PC-3 (cell line): ENCODE measurements around the gene ADAMTS6. TPM values are rescaled to one million over a fixed set of nuclear protein-coding genes. Genes with fewer than 3 reads are reported as not detected.

Experiments used
- ATAC-seq: fragments of 200-7000 bp; cut with Tn5 transposase; 2 replicates; pipeline ENCODE4 v1.9.1; 2020; ENCODE audit warnings: mild to moderate bottlenecking, moderate library complexity
- BruUV-seq: library from RNA; stranded (reverse); fragments of 400-500 nt; replicated peaks from 2 replicates; lab custom pipeline; 2021; lab: Mats Ljungman, UMichigan
- CTCF ChIA-PET: fragments of 300-600 bp; sonication (Branson Sonifier 250); formaldehyde crosslinking; loops from one replicate; lab custom pipeline; 2022; ENCODE audit warnings: antibody characterized with exemption; lab: Charles Lee
- POLR2A ChIA-PET: fragments of 300-600 bp; sonication (Branson Sonifier 250); formaldehyde crosslinking; loops from one replicate; lab custom pipeline; 2022; ENCODE audit warnings: antibody characterized with exemption; ENCODE audit not compliant: unreplicated experiment; lab: Charles Lee
- DNase-seq: peaks from one replicate; pipeline ENCODE4 v3.0.0-alpha.2; 2015
- H2AFZ ChIP-seq: fragments of 300-600 bp; sonication (generic); 2 replicates; pipeline ENCODE4 v1.6.0; 2016; ENCODE audit warnings: antibody characterized with exemption, low read length
- H3F3A ChIP-seq: fragments of 300-600 bp; sonication (generic); one replicate; pipeline ENCODE4 v1.6.0; 2017; ENCODE audit warnings: antibody characterized with exemption, low read length, control low read depth, mild to moderate bottlenecking; ENCODE audit not compliant: unreplicated experiment
- H3K27ac ChIP-seq: fragments of 300-600 bp; sonication (generic); 2 replicates; pipeline ENCODE4 v1.5.1; 2016; ENCODE audit warnings: mild to moderate bottlenecking, low read length
- H3K27me3 ChIP-seq: fragments of 300-600 bp; sonication (generic); 2 replicates; pipeline ENCODE4 v1.6.1; 2016; ENCODE audit warnings: low read length, mixed read lengths
- H3K36me3 ChIP-seq: fragments of 300-600 bp; sonication (generic); 2 replicates; pipeline ENCODE4 v1.6.1; 2016; ENCODE audit warnings: low read depth, mixed run types, low read length, mixed read lengths
- H3K4me1 ChIP-seq: fragments of 300-600 bp; sonication (generic); 2 replicates; pipeline ENCODE4 v1.5.1; 2016; ENCODE audit warnings: low read length; ENCODE audit not compliant: insufficient read depth
- H3K4me2 ChIP-seq: fragments of 300-600 bp; sonication (generic); 2 replicates; pipeline ENCODE4 v1.6.0; 2016; ENCODE audit warnings: low read length
- H3K4me3 ChIP-seq: fragments of 300-600 bp; sonication (generic); 2 replicates; pipeline ENCODE4 v1.5.1; 2016; ENCODE audit warnings: mild to moderate bottlenecking, low read length, mixed read lengths
- H3K79me2 ChIP-seq: fragments of 300-600 bp; sonication (generic); 2 replicates; pipeline ENCODE4 v1.6.1; 2017; ENCODE audit warnings: low read length, mixed read lengths
- H3K9ac ChIP-seq: fragments of 300-600 bp; sonication (generic); 2 replicates; pipeline ENCODE4 v1.6.0; 2016; ENCODE audit warnings: mild to moderate bottlenecking, low read length
- H3K9me2 ChIP-seq: fragments of 300-600 bp; sonication (generic); replicated peaks from 2 replicates; pipeline ENCODE4 v1.6.1; 2016; ENCODE audit warnings: mixed run types, low read length, mixed read lengths
- H3K9me3 ChIP-seq: fragments of 300-600 bp; sonication (generic); 2 replicates; pipeline ENCODE4 v1.6.1; 2016; ENCODE audit warnings: low read length, mixed read lengths
- H4K20me1 ChIP-seq: fragments of 300-600 bp; sonication (generic); 2 replicates; pipeline ENCODE4 v1.6.1; 2016; ENCODE audit warnings: low read length, mixed read lengths
- EZH2 ChIP-seq: fragments of 300-600 bp; sonication (generic); IDR thresholded peaks from one replicate; pipeline ENCODE4 v1.6.1; 2017; ENCODE audit warnings: antibody characterized with exemption, mild to moderate bottlenecking, low read length; ENCODE audit not compliant: unreplicated experiment
- EZH2phosphoT487 ChIP-seq: fragments of 300-600 bp; sonication (generic); IDR thresholded peaks from 2 replicates; pipeline ENCODE4 v1.6.1; 2018; ENCODE audit warnings: mild to moderate bottlenecking, antibody characterized with exemption, low read length, borderline replicate concordance
- intact Hi-C: fragments of 100-400 bp; cut with micrococcal nuclease; formaldehyde crosslinking; loops from 2 replicates; pipeline ENCODE4 v1.9.0; 2023
- total RNA-seq: library from RNA; depleted of rRNA; stranded (reverse); fragments of >200 nt; gene quantifications from 2 replicates; pipeline ENCODE4 v1.2.3, GENCODE V29; 2014
- TF ChIP-seq, protein P1 (sequence below): fragments of 300-600 bp; sonication (generic); conservative IDR thresholded peaks from 2 replicates; pipeline ENCODE4 v1.5.1; 2017; ENCODE audit warnings: antibody characterized with exemption, low read depth, mild to moderate bottlenecking, low read length

The ADAMTS6 gene
- total RNA-seq, 1 experiment from 2014 or later = 1.7 TPM

DNA sequence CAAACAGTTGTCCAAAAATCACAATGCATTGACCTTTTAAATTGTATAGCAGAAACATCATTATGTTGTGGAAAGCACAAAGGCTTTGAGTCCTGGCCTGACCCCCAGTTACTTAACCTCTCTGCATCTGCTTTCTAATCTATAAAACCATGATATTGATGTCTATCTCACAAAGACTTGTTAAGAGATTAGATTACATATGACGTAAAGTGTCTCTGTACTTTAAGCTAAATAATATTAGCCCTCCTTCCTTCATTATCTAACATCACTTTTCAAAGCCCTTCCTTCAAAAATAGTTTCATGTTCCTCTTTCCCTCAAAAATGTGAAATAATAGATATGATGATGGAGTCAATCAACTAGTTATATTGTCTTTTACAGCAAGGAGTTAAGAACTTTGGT, 3.4 kb downstream of the ADAMTS6 start:
- H3K9me2 ChIP-seq = no peaks in the 10 kb centered on the region
- H3K27ac ChIP-seq = no peak overlapping the region
- TF ChIP-seq, protein P1, sequence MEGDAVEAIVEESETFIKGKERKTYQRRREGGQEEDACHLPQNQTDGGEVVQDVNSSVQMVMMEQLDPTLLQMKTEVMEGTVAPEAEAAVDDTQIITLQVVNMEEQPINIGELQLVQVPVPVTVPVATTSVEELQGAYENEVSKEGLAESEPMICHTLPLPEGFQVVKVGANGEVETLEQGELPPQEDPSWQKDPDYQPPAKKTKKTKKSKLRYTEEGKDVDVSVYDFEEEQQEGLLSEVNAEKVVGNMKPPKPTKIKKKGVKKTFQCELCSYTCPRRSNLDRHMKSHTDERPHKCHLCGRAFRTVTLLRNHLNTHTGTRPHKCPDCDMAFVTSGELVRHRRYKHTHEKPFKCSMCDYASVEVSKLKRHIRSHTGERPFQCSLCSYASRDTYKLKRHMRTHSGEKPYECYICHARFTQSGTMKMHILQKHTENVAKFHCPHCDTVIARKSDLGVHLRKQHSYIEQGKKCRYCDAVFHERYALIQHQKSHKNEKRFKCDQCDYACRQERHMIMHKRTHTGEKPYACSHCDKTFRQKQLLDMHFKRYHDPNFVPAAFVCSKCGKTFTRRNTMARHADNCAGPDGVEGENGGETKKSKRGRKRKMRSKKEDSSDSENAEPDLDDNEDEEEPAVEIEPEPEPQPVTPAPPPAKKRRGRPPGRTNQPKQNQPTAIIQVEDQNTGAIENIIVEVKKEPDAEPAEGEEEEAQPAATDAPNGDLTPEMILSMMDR = no peak
- TF ChIP-seq EZH2 = no peak
- no peak for TF ChIP-seq EZH2phosphoT487
- H3F3A ChIP-seq = no peaks in the 10 kb centered on the region
- DNase-seq (no peak), ATAC-seq (no peak)
- CTCF ChIA-PET = no interaction called here
- no peak overlapping the region for H3K9ac ChIP-seq
- H2AFZ ChIP-seq = no peak overlapping the region
- H3K79me2 ChIP-seq = peaks cover 8% of the 10 kb centered on the region; the same call in 1 of the 2 replicates
- no peak overlapping the region for H3K4me2 ChIP-seq
- no peaks in the 10 kb centered on the region for H3K9me3 ChIP-seq
- intact Hi-C loops = no loop called here
- POLR2A ChIA-PET = no interaction called here
- no peaks in the 10 kb centered on the region for H3K27me3 ChIP-seq
- H3K4me1 ChIP-seq = peaks cover 4% of the 10 kb centered on the region; the same call in 1 of the 2 replicates
- H4K20me1 ChIP-seq = no peaks in the 10 kb centered on the region
- H3K36me3 ChIP-seq = no peaks in the 10 kb centered on the region
- H3K4me3 ChIP-seq = no peak overlapping the region
- no TSS peak for BruUV-seq

DNA sequence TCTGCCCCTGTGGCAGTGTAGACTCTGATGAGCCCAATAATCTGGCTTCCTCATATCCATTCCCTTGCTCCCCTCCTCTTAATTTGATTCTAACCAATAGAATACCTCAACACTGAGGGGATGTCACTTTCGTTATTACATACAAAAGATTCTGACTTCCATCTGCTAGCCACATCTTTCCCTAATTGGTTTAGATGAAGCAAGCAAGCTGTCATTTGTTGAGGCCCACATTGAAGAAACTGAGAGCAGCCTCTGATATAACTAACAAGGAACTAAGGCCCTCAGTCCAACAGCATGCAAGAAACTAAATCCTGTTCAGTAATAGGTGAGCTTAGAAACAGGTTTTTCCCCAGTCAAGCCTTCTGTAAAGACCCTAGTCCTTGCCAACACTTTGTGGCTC, 5.8 kb downstream of the ADAMTS6 start:
- no peak overlapping the region for H2AFZ ChIP-seq
- H3K4me1 ChIP-seq = 0 out of 2 replicates have a peak, but pooled peaks cover 3% of the 10 kb centered on the region
- TF ChIP-seq EZH2phosphoT487 (no peak), EZH2 (no peak)
- TF ChIP-seq, protein P1 = no peak
- H3K27me3 ChIP-seq = no peaks in the 10 kb centered on the region
- H3K36me3 ChIP-seq = no peaks in the 10 kb centered on the region
- H3K4me2 ChIP-seq = no peak overlapping the region
- H3K79me2 ChIP-seq = peaks cover 8% of the 10 kb centered on the region; the same call in 1 of the 2 replicates
- H3K27ac ChIP-seq = no peak overlapping the region
- ChIA-PET POLR2A (no interaction called here), CTCF (no interaction called here)
- intact Hi-C loops = no loop called here
- H3F3A ChIP-seq = no peaks in the 10 kb centered on the region
- no TSS peak for BruUV-seq
- no peak for DNase-seq
- ATAC-seq = no peak
- no peaks in the 10 kb centered on the region for H3K9me2 ChIP-seq
- H3K9ac ChIP-seq = no peak overlapping the region
- no peaks in the 10 kb centered on the region for H3K9me3 ChIP-seq
- H4K20me1 ChIP-seq = no peaks in the 10 kb centered on the region
- no peak overlapping the region for H3K4me3 ChIP-seq

DNA sequence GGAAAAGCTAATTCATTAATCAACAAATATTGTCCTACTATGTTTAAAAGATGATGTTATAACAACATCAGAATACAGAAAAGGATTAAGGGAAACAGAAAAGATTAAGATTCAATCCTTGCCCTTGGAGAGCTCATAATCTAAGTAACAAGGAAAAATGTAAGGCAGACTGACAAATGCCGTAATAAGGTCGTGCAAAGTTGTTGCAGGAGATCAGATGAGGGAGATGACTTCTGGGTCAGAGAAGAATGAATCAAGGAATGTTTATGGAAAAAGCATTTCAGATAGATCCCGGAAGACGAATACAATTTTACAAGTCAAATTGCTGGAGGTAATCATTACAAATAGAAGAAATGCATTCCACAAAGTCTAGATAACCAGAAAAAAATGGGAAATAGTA, 6.4 kb downstream of the ADAMTS6 start:
- no peaks in the 10 kb centered on the region for H3K36me3 ChIP-seq
- no peaks in the 10 kb centered on the region for H3K27me3 ChIP-seq
- H3K79me2 ChIP-seq = peaks cover 8% of the 10 kb centered on the region; the same call in 1 of the 2 replicates
- CTCF ChIA-PET = no interaction called here
- no peaks in the 10 kb centered on the region for H3K9me2 ChIP-seq
- no peak overlapping the region for H3K9ac ChIP-seq
- H3F3A ChIP-seq = no peaks in the 10 kb centered on the region
- H3K27ac ChIP-seq = no peak overlapping the region
- no TSS peak for BruUV-seq
- H3K4me1 ChIP-seq = 0 out of 2 replicates have a peak, but pooled peaks cover 3% of the 10 kb centered on the region
- H3K4me3 ChIP-seq = no peak overlapping the region
- DNase-seq = no peak
- intact Hi-C loops = no loop called here
- no peak overlapping the region for H3K4me2 ChIP-seq
- ATAC-seq = no peak
- H4K20me1 ChIP-seq = no peaks in the 10 kb centered on the region
- TF ChIP-seq EZH2phosphoT487 (no peak), EZH2 (no peak)
- TF ChIP-seq, protein P1 = no peak
- H3K9me3 ChIP-seq = no peaks in the 10 kb centered on the region
- POLR2A ChIA-PET = no interaction called here
- H2AFZ ChIP-seq = no peak overlapping the region
